Measurements from ENCODE around the gene ERCC6L2. TPM values are rescaled to one million over a fixed set of nuclear protein-coding genes. Genes with fewer than 3 reads are reported as not detected.

The ERCC6L2 gene
- total RNA-seq, 2 experiments from 2014 or later: 30.8 to 31.3 TPM

DNA sequence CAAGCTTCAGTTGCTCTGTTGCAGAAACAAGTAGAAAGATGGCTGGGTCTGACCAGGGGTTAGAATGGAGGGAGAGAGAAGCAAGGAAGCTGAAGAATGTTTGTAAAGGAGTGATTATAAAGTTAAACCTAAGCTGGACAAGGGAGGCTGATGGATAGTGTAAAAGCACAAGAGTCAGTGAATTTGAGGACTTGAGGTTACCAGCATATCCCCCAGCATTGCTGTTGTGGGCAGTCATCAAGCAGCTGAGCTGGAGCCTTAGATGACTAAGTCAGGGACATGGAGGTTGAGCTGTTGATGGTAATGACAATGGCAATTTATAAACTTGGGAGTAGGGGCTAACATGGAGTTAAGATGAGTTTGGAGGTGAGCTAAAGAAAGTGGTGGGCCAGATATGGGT, 131.5 kb downstream of the ERCC6L2 start:
- Histone ChIP-seq H3K9me3 (ENCODE audit: control insufficient read depth in 1 of 2, insufficient read depth in 1 of 2, low read length in 2 of 2) (peaks cover 0 to 6% of the 10 kb centered on the region in 2 experiments), H3K4me3 (ENCODE audit: low read length) (no peak overlapping the region), H3K36me3 (ENCODE audit: insufficient read depth, low read length) (peaks cover 24% of the 10 kb centered on the region), H3K4me1 (ENCODE audit: insufficient read depth, low read length) (peaks cover 34% of the 10 kb centered on the region), H3K27ac (ENCODE audit: low read depth in 1 of 2, low read length in 2 of 2) (no peak overlapping the region), H3K27me3 (ENCODE audit: control insufficient read depth in 1 of 2, insufficient read depth in 2 of 2, low read length in 2 of 2) (no peaks in the 10 kb centered on the region)
- POLR2A ChIA-PET: no interaction called here
- DNase-seq (no peak), ATAC-seq (ENCODE audit: poor library complexity) (no peak)
- TF ChIP-seq, protein P1, sequence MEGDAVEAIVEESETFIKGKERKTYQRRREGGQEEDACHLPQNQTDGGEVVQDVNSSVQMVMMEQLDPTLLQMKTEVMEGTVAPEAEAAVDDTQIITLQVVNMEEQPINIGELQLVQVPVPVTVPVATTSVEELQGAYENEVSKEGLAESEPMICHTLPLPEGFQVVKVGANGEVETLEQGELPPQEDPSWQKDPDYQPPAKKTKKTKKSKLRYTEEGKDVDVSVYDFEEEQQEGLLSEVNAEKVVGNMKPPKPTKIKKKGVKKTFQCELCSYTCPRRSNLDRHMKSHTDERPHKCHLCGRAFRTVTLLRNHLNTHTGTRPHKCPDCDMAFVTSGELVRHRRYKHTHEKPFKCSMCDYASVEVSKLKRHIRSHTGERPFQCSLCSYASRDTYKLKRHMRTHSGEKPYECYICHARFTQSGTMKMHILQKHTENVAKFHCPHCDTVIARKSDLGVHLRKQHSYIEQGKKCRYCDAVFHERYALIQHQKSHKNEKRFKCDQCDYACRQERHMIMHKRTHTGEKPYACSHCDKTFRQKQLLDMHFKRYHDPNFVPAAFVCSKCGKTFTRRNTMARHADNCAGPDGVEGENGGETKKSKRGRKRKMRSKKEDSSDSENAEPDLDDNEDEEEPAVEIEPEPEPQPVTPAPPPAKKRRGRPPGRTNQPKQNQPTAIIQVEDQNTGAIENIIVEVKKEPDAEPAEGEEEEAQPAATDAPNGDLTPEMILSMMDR (IDR thresholded peaks at IDR 0.05): no peak
- H3K36me3 Mint-ChIP-seq (ENCODE audit: low read depth): peaks cover 24% of the 10 kb centered on the region
- no peak overlapping the region for H3K27ac Mint-ChIP-seq
- intact Hi-C loops (cut with DNase I, micrococcal nuclease): no loop called here
- peaks cover 31% of the 10 kb centered on the region for H3K4me1 Mint-ChIP-seq (ENCODE audit: low read depth)
- H3K4me3 Mint-ChIP-seq: no peak overlapping the region
- CTCF ChIA-PET: interaction anchor here (2.5 kb wide), 1 partner anchor 8 kb away, joined by 5 read pairs; no protein-coding TSS in a partner anchor
- H3K27me3 Mint-ChIP-seq: no peaks in the 10 kb centered on the region
- no peaks in the 10 kb centered on the region for H3K9me3 Mint-ChIP-seq

DNA sequence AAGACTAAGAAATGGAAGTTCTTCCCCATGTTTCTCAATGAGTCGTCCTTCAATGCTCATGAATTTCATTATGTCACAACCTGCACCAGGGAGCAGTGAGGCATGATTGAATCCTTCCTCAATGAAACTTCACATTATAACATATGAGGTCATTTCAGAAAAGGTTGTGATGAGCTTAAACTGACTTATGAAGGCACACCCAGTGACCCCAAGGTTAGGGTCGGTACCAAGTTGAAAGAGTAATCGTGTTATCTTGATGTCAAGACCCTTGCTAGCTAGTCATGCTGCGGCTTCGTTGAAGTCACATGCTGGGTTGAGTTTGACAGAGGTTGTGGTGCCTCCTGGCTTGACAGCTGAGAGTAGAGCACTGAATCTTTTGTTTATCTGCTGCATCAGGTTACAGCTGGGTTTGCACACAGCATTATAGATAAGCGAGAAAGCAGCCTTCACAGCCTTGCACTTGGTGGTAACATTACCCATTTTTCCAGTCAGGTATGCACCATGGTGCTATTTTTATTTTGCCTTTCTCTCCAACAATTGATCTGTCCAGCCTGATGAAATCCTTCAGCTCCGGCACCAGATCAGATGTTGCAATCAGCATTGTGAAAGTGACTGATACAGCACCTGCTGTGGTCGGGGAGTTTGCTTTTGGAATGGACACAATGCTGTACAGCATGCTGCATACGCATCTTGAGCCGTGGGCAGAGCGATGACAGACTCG, 133.2 kb downstream of the ERCC6L2 start:
- peaks cover 7% of the 10 kb centered on the region for H3K36me3 Mint-ChIP-seq (ENCODE audit: low read depth)
- POLR2A ChIA-PET: no interaction called here
- intact Hi-C loops (cut with DNase I, micrococcal nuclease): loop anchor here in 1 of 2 experiments (2.0 kb wide), 1 partner anchor 24 kb away; no protein-coding TSS in a partner anchor
- CTCF ChIA-PET: interaction anchor here (2.5 kb wide), 1 partner anchor 10 kb away, joined by 5 read pairs; no protein-coding TSS in a partner anchor
- no peaks in the 10 kb centered on the region for H3K27me3 Mint-ChIP-seq
- Histone ChIP-seq H3K4me1 (ENCODE audit: insufficient read depth, low read length) (peaks cover 36% of the 10 kb centered on the region), H3K4me3 (ENCODE audit: low read length) (no peak overlapping the region), H3K27ac (ENCODE audit: low read depth in 1 of 2, low read length in 2 of 2) (no peak overlapping the region), H3K27me3 (ENCODE audit: control insufficient read depth in 1 of 2, insufficient read depth in 2 of 2, low read length in 2 of 2) (no peaks in the 10 kb centered on the region), H3K9me3 (ENCODE audit: control insufficient read depth in 1 of 2, insufficient read depth in 1 of 2, low read length in 2 of 2) (no peaks in the 10 kb centered on the region), H3K36me3 (ENCODE audit: insufficient read depth, low read length) (peaks cover 28% of the 10 kb centered on the region)
- no peak for DNase-seq
- H3K4me3 Mint-ChIP-seq: no peak overlapping the region
- H3K4me1 Mint-ChIP-seq (ENCODE audit: low read depth): peaks cover 42% of the 10 kb centered on the region
- no peaks in the 10 kb centered on the region for H3K9me3 Mint-ChIP-seq
- ATAC-seq (ENCODE audit: poor library complexity): no peak
- peak overlapping the region; percentile 89 for H3K27ac Mint-ChIP-seq
- TF ChIP-seq, protein P1 (IDR thresholded peaks at IDR 0.05): no peak

DNA sequence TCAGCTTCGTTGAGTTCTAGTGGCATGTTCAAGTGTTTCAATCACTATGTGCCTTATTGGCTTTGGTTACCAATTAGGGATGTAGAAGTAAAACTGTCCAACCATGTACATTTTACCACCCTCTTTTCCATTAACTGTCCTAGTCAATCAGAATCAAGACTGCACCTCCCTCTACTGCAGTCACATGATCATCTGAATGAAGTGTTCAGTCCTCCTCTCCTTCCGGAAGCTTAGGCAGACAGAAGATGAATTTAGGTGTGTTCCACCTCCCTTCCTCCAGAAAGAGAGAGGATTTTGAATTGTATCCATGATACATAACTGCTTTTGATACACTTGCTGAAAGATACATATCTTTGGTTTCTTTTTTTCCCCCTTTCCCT, 133.7 kb downstream of the ERCC6L2 start:
- Histone ChIP-seq H3K36me3 (ENCODE audit: insufficient read depth, low read length) (peaks cover 27% of the 10 kb centered on the region), H3K27me3 (ENCODE audit: control insufficient read depth in 1 of 2, insufficient read depth in 2 of 2, low read length in 2 of 2) (no peaks in the 10 kb centered on the region), H3K9me3 (ENCODE audit: control insufficient read depth in 1 of 2, insufficient read depth in 1 of 2, low read length in 2 of 2) (no peaks in the 10 kb centered on the region), H3K4me1 (ENCODE audit: insufficient read depth, low read length) (peaks cover 40% of the 10 kb centered on the region), H3K27ac (ENCODE audit: low read depth in 1 of 2, low read length in 2 of 2) (peak overlapping the region; percentile 15 to 49), H3K4me3 (ENCODE audit: low read length) (no peak overlapping the region)
- ChIA-PET POLR2A (interaction anchor here (0.7 to 1.0 kb wide), 2 partner anchors 134 to 144 kb away, joined by 3 read pairs; no protein-coding TSS in a partner anchor), CTCF (no interaction called here)
- no peaks in the 10 kb centered on the region for H3K9me3 Mint-ChIP-seq
- no peaks in the 10 kb centered on the region for H3K27me3 Mint-ChIP-seq
- DNase-seq (no peak), ATAC-seq (ENCODE audit: poor library complexity) (no peak)
- H3K4me1 Mint-ChIP-seq (ENCODE audit: low read depth): peaks cover 46% of the 10 kb centered on the region
- H3K4me3 Mint-ChIP-seq: peak overlapping the region; percentile 31
- H3K27ac Mint-ChIP-seq: peak overlapping the region; percentile 89
- intact Hi-C loops (cut with DNase I, micrococcal nuclease): loop anchor here in 1 of 2 experiments (2.0 kb wide), 1 partner anchor 24 kb away; no protein-coding TSS in a partner anchor
- peaks cover 8% of the 10 kb centered on the region for H3K36me3 Mint-ChIP-seq (ENCODE audit: low read depth)
- TF ChIP-seq, protein P1 (IDR thresholded peaks at IDR 0.05): no peak
